GM12874 (cell line): Measurements from ENCODE around the gene CFAP298.

Experiments
- CTCF ChIP-seq: IDR thresholded peaks from 2 replicates; pipeline ENCODE4 v1.5.1; 2011; ENCODE audit warnings: low read depth, mild to moderate bottlenecking, control low read depth, low read length, moderate library complexity; ENCODE audit not compliant: insufficient read depth

CFAP298 gene

DNA sequence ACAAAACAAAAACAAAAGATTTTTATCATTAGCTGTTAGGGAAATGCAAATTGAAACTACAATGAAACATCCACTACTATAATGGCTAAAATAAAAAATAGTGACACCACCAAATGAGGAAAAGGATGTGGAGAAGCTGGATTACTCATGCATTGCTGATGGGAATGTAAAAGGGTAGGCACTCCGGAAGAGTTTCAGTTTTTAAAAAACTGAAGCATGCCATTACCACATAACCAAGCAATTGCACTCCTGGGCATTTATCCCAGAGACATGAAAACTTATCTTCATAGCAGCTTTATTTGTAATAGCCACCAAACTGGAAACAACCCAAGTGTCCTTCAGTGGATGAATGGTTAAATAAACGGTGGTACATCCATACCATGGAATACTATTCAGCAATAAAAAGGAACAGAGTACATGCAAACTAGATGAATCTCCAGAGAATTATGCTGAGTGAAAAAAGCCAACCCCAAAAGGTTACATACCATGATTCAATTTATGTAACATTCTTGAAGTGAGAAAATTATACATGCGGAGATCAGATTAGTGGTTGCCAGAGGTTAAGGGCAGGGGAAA is 14.5 kb upstream of the CFAP298 start:
- TF ChIP-seq CTCF, result no peak

DNA sequence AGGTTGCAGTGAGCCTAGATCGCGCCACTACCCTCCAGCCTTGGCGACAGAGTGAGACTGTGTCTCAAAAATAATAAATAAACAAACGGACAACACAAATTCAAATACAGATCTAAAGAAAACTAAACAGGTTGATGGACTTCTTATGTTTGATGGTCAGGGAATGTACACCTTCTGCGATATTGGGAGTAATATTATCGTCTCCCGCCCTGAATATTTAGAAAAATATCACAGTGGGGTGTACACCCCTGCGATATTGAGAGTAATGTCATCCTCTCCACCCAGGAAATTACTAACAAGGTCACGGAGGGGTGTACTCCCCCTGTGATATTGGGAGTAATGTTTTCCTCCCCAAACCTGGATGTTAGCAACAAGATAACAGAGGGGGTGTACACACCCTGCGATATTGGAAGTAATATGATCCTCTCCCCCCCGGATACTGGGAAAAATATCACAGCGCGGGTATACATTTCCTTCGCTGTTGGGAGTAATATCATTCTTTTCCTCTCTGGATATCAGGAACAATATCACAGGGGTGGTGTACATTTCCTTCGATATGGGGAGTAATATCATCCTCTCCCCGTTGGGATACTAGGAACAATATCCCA is 1.4 kb upstream of the CFAP298 start:
- no peak for TF ChIP-seq CTCF

DNA sequence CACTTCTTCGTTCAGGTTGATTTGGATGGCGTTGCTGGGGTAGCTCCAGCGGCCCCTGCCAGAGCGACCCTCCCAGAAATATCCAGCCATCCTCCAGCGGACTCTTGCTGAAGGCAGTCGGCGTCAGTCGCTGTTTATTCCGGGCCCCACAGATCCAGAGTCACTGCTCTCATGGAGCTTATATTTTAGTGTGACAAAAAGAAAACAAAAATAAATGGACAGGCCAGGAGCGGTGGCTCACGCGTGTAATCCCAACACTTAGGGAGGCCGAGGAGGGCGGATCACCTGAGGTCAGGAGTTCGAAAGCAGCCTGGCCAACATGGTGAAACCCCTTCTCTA is 791 bp upstream of the CFAP298 start:
- TF ChIP-seq CTCF, result no peak

GRCh38 chr21:32611471-32611997 is 643 bp downstream of the CFAP298 start:
- TF ChIP-seq CTCF, result no peak

GRCh38 chr21:32608851-32609250 is 3.3 kb downstream of the CFAP298 start:
- no peak for TF ChIP-seq CTCF

- TF ChIP-seq CTCF, result no peak
These were observed 6.7 kb downstream of the CFAP298 start for GRCh38 chr21:32605469-32605868.

- TF ChIP-seq CTCF, result no peak
These were observed 7.7 kb downstream of the CFAP298 start for GRCh38 chr21:32604464-32604863.
